Measurements from ENCODE around the gene WWOX. TPM values are rescaled to one million over a fixed set of nuclear protein-coding genes. Genes with fewer than 3 reads are reported as not detected.

The WWOX gene
- total RNA-seq, 2 donors from 2014 or later, result 33.8 to 82.5 TPM

DNA sequence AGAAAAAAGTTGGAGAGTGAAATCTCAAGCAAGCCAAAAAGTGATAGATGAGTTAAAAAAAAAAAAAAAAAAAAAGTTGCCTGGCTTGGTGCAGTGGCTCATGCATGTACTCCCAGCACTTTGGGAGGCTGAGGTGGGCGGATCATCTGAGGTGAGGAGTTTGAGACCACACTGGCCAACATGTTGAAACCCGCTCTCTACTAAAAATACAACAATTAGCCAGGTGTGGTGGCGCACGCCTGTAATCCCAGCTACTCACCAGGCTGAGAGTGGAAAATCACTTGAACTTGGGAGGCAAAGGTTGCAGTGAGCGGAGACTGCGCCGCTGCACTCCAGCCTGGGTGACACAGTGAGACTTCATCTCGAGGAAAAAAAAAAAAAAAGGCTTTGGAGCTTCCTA lies 668.8 kb downstream of the WWOX start:
- Histone ChIP-seq H3K4me3 (no peak overlapping the region), H3K36me3 (no peaks in the 10 kb centered on the region), H3K27ac (no peak overlapping the region), H3K27me3 (replicated peaks; ENCODE audit: insufficient read depth) (no peaks in the 10 kb centered on the region), H3K9me3 (no peaks in the 10 kb centered on the region), H3K4me1 (ENCODE audit: control insufficient read depth in 1 of 2, low read depth in 2 of 2) (peaks cover 0 to 21% of the 10 kb centered on the region in 2 donors)
- TF ChIP-seq, protein P1, sequence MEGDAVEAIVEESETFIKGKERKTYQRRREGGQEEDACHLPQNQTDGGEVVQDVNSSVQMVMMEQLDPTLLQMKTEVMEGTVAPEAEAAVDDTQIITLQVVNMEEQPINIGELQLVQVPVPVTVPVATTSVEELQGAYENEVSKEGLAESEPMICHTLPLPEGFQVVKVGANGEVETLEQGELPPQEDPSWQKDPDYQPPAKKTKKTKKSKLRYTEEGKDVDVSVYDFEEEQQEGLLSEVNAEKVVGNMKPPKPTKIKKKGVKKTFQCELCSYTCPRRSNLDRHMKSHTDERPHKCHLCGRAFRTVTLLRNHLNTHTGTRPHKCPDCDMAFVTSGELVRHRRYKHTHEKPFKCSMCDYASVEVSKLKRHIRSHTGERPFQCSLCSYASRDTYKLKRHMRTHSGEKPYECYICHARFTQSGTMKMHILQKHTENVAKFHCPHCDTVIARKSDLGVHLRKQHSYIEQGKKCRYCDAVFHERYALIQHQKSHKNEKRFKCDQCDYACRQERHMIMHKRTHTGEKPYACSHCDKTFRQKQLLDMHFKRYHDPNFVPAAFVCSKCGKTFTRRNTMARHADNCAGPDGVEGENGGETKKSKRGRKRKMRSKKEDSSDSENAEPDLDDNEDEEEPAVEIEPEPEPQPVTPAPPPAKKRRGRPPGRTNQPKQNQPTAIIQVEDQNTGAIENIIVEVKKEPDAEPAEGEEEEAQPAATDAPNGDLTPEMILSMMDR (IDR thresholded peaks at IDR 0.05), result no peak
- DNase-seq (ENCODE audit: low spot score) (no peak), ATAC-seq (ENCODE audit: insufficient number of reproducible peaks, low FRiP score, low read depth) (no peak)

DNA sequence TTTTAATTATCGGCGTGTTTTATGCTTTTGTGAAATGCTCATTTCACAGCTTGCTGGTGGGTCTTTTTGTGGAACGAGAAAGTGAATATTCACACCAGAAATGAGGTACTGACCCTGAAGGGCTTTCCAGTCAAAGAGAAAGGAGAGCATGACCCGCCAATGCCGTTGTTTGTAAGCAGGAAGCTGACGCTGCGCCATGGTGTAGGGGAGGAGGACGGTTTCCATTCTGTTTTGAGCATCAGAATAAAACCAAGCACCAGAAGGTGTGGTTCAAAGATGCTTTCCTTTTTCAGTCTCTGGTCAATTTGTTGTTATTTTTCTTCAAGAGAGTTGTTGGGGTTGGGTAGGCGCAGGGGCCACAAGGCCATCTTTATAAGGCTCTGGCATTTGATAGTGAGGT lies 669.3 kb downstream of the WWOX start:
- peaks cover 0 to 20% of the 10 kb centered on the region in 2 donors for H3K4me1 ChIP-seq (ENCODE audit: control insufficient read depth in 1 of 2, low read depth in 2 of 2)

DNA sequence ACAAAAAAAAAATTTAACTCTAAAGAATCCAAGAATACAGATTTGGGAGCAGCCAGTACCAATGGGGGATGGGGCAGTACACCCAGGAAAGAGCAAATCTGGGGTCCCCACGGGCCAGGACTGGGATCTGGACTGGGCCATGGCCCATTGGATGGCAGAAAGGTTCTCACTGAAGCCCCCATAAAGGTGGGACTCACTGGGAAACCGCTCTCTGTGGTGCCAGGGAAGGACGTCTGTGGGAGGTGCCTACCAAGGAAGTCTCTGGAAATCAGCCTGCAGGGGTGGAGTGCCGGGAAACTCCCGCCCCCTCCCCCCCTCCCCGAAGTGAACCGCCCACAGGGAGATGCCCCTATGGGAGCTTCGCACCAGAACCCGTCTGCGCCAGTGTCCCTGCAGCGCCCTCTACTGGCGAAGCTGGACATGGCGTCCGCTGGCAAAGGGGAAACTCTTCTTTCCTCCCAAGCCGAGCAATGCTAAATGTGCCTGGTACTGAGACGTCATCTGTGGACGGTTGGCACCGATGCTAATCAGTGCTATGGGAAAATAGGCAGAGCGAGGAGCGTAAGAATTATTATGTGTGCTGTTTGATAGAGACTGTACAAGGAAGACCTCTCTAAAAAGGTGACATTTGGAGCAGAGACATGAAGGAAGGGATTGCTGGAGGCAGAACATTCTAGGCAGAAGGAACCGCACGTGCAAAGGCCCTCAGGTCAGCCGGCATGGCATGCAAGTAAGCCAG lies 671.1 kb downstream of the WWOX start:
- Histone ChIP-seq H3K36me3 (no peaks in the 10 kb centered on the region), H3K27ac (no peak overlapping the region), H3K27me3 (replicated peaks; ENCODE audit: insufficient read depth) (no peaks in the 10 kb centered on the region), H3K9me3 (no peaks in the 10 kb centered on the region), H3K4me3 (no peak overlapping the region), H3K4me1 (ENCODE audit: control insufficient read depth in 1 of 2, low read depth in 2 of 2) (peaks cover 0 to 11% of the 10 kb centered on the region in 2 donors)
- ATAC-seq (ENCODE audit: insufficient number of reproducible peaks, low FRiP score, low read depth) (peak; percentile 63), DNase-seq (ENCODE audit: low spot score) (peak; percentile 18)
- TF ChIP-seq, protein P1 (IDR thresholded peaks at IDR 0.05), result peak; percentile 76

More for the DNA sequence above, 669.3 kb downstream of the WWOX start:
- Histone ChIP-seq H3K4me3 (no peak overlapping the region), H3K27me3 (replicated peaks; ENCODE audit: insufficient read depth) (no peaks in the 10 kb centered on the region), H3K36me3 (no peaks in the 10 kb centered on the region), H3K27ac (no peak overlapping the region), H3K9me3 (no peaks in the 10 kb centered on the region)
- DNase-seq (ENCODE audit: low spot score), result no peak
- no peak for ATAC-seq (ENCODE audit: insufficient number of reproducible peaks, low FRiP score, low read depth)
- TF ChIP-seq, protein P1 (IDR thresholded peaks at IDR 0.05), result no peak

DNA sequence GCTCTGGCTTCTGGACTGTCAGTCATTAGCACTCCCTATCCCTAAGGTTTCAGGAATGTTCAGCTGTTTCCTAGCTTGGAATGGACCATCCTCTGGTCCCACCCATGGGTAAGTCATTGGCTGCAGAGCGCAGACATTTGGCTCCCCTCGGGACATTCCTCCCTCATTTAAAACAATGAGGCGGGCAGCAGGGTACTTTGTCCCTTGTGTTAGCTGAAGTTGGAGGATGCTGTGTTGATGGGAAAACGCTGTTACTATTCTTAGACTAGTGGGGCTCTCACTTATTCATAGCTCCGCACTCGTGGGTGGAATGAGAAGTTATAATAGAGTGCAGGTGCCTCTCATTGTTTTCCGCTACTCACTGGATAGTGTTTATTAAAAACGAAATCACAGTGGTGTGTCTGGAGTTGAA lies 673.8 kb downstream of the WWOX start:
- H3K4me3 ChIP-seq, result no peak overlapping the region
- ATAC-seq (ENCODE audit: insufficient number of reproducible peaks, low FRiP score, low read depth), result no peak
- no peaks in the 10 kb centered on the region for H3K27me3 ChIP-seq (replicated peaks; ENCODE audit: insufficient read depth)
- H3K36me3 ChIP-seq, result no peaks in the 10 kb centered on the region
- peaks cover 0 to 11% of the 10 kb centered on the region in 2 donors for H3K4me1 ChIP-seq (ENCODE audit: control insufficient read depth in 1 of 2, low read depth in 2 of 2)
- no peak for DNase-seq (ENCODE audit: low spot score)
- no peaks in the 10 kb centered on the region for H3K9me3 ChIP-seq
- TF ChIP-seq, protein P1 (IDR thresholded peaks at IDR 0.05), result no peak
- H3K27ac ChIP-seq, result no peak overlapping the region

DNA sequence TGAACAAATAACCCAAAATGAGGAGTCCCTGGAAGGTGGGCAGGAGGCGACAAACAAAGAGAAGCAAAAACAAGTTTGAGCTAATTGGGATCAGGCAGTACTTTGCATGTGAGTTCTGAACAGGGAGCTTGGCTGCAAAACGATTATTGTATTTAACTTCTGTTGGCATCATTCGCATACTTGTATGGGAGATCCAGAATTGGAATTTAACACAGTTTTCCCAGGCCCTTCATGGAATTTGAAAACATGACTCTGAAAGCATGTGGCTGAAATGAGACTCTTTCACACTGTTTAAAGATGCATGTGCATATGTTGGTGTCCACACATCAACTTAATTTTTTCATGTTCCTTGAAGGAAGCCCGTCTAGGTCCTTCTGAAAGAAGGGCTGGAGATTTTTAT lies 674.3 kb downstream of the WWOX start:
- H3K4me1 ChIP-seq (ENCODE audit: control insufficient read depth in 1 of 2, low read depth in 2 of 2), result peaks cover 0 to 11% of the 10 kb centered on the region in 2 donors
- H3K36me3 ChIP-seq, result no peaks in the 10 kb centered on the region
- no peaks in the 10 kb centered on the region for H3K27me3 ChIP-seq (replicated peaks; ENCODE audit: insufficient read depth)
- no peak overlapping the region for H3K27ac ChIP-seq
- no peak for DNase-seq (ENCODE audit: low spot score)
- TF ChIP-seq, protein P1 (IDR thresholded peaks at IDR 0.05), result no peak
- no peak for ATAC-seq (ENCODE audit: insufficient number of reproducible peaks, low FRiP score, low read depth)
- no peaks in the 10 kb centered on the region for H3K9me3 ChIP-seq
- no peak overlapping the region for H3K4me3 ChIP-seq
